Neutrophil (primary cell): ENCODE measurements around the gene FAM120AOS.

ENCODE experiments used
- H3K27ac ChIP-seq: fragments of 200-600 bp; sonication (generic); 2 replicates; pipeline ENCODE4 v1.5.1; 2016; ENCODE audit warnings: mild to moderate bottlenecking, moderate library complexity
- H3K27me3 ChIP-seq: fragments of 200-600 bp; sonication (generic); 2 replicates; pipeline ENCODE4 v1.6.0; 2016; ENCODE audit warnings: mild to moderate bottlenecking
- H3K36me3 ChIP-seq: fragments of 200-600 bp; sonication (generic); 2 replicates; pipeline ENCODE4 v1.5.1; 2017
- H3K4me1 ChIP-seq, 2 experiments: fragments of 200-600 bp in 1 of 2; sonication (generic) in 1 of 2; 1 replicate in 1 of 2; 2 replicates in 1 of 2; pipeline versions ENCODE4 v1.5.1 to v1.6.1; 2013 to 2016; ENCODE audit warnings: low read depth in 1 of 2, low read length in 1 of 2, mild to moderate bottlenecking in 1 of 2, moderate library complexity in 1 of 2; ENCODE audit not compliant: control insufficient read depth in 1 of 2, insufficient read depth in 1 of 2
- H3K4me3 ChIP-seq, 2 experiments: fragments of 200-600 bp in 1 of 2; sonication (generic) in 1 of 2; 1 replicate in 1 of 2; 2 replicates in 1 of 2; pipeline ENCODE4 v1.5.1; 2013 to 2016; ENCODE audit warnings: low read depth in 1 of 2, low read length in 1 of 2, mild to moderate bottlenecking in 1 of 2, moderate library complexity in 1 of 2
- H3K9me3 ChIP-seq: fragments of 200-600 bp; sonication (generic); 2 replicates; pipeline ENCODE4 v1.5.1; 2016
- CTCF ChIP-seq: fragments of 200-600 bp; sonication (generic); IDR thresholded peaks from 2 replicates; pipeline ENCODE4 v1.5.1; 2016; ENCODE audit warnings: antibody characterized with exemption

Gene FAM120AOS

DNA sequence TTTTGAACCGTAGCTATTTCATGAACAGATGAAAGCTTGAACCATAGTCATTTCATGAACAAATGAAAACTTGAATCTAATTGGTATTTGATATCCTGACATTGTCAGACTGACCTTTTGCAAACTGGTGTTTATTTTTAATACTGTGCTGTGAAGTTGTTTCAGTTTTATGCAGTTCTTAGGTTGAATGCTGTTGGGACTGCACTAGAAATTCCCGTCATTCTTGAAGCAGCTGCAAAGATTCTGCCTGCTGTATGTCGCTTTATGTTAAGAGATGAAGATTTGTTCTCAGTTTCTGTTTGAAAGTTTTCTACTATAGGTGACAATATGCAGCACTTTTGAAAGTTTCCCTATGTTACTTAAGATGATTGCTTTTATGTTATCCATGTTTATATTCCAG is 22.5 kb upstream of the FAM120AOS start:
- TF ChIP-seq CTCF: no peak
- H3K27ac ChIP-seq: peak overlapping the region; percentile 21
- no peaks in the 10 kb centered on the region for H3K9me3 ChIP-seq
- no peak overlapping the region for H3K4me3 ChIP-seq
- H3K36me3 ChIP-seq: no peaks in the 10 kb centered on the region
- peaks cover 15 to 36% of the 10 kb centered on the region in 2 experiments for H3K4me1 ChIP-seq
- no peaks in the 10 kb centered on the region for H3K27me3 ChIP-seq

GRCh38 chr9:93475108-93475507 is 21.7 kb upstream of the FAM120AOS start:
- no peak for TF ChIP-seq CTCF
- H3K36me3 ChIP-seq: no peaks in the 10 kb centered on the region
- H3K9me3 ChIP-seq: no peaks in the 10 kb centered on the region
- H3K4me3 ChIP-seq: no peak overlapping the region
- H3K27ac ChIP-seq: peak overlapping the region; percentile 23
- no peaks in the 10 kb centered on the region for H3K27me3 ChIP-seq
- H3K4me1 ChIP-seq: peaks cover 21 to 36% of the 10 kb centered on the region in 2 experiments

- H3K27me3 ChIP-seq: no peaks in the 10 kb centered on the region
- peaks cover 13 to 33% of the 10 kb centered on the region in 2 experiments for H3K4me1 ChIP-seq
- no peaks in the 10 kb centered on the region for H3K36me3 ChIP-seq
- no peaks in the 10 kb centered on the region for H3K9me3 ChIP-seq
- no peak overlapping the region for H3K27ac ChIP-seq
- no peak for TF ChIP-seq CTCF
- H3K4me3 ChIP-seq: no peak overlapping the region
Observed at GRCh38 chr9:93473411-93473810, 20.0 kb upstream of the FAM120AOS start.

DNA sequence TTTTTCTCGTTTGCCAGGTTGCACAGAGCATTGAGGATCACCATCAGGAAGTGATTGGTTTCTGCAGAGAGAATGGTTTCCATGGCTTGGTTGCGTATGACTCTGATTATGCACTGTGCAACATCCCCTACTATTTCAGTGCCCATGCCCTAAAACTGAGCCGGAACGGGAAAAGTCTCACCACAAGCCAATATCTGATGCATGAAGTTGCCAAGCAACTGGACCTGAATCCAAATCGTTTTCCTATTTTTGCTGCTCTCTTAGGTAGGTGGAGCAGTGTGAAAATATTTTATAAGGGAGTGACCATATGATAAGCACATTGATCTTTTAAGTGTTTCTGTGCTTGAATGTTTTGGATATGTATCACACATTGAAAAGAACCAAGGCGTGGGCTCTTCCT is 17.7 kb upstream of the FAM120AOS start:
- peaks cover 28 to 42% of the 10 kb centered on the region in 2 experiments for H3K4me1 ChIP-seq
- no peak for TF ChIP-seq CTCF

DNA sequence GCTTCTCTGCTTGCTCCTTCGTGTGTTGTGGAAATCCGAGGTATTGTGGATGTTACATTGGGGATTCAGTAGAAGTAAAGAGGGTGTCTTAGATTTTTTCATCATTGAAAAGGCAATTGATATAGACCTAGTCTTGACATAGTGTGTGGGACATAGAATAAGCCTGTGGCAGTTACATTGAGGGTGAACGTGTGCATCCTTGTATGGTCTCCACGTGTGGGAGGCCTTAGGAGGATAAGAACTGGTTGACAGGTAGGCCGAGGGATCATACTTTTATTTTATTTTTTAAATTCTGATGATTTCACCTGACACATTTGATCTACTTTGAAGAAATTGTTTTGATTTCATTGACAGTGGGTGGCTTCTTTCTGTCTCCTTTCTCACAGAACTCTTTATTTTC is 17.0 kb upstream of the FAM120AOS start:
- no peaks in the 10 kb centered on the region for H3K27me3 ChIP-seq
- no peaks in the 10 kb centered on the region for H3K36me3 ChIP-seq
- no peak overlapping the region for H3K4me3 ChIP-seq
- peak overlapping the region; percentile 62 for H3K27ac ChIP-seq
- peaks cover 28 to 39% of the 10 kb centered on the region in 2 experiments for H3K4me1 ChIP-seq
- no peak for TF ChIP-seq CTCF
- H3K9me3 ChIP-seq: no peaks in the 10 kb centered on the region

More for the DNA sequence above, 17.7 kb upstream of the FAM120AOS start:
- peak overlapping the region; percentile 62 for H3K27ac ChIP-seq
- no peaks in the 10 kb centered on the region for H3K27me3 ChIP-seq
- H3K4me3 ChIP-seq: peak overlapping the region in 1 of 2 experiments; percentile 13
- no peaks in the 10 kb centered on the region for H3K9me3 ChIP-seq
- no peaks in the 10 kb centered on the region for H3K36me3 ChIP-seq
